ENCODE measurements around the gene PPP1R14B. TPM values are rescaled to one million over a fixed set of nuclear protein-coding genes. Genes with fewer than 3 reads are reported as not detected.
A peak's percentile ranks its signal among the peaks of the same experiment; 100 is the strongest.

The PPP1R14B gene
- polyA plus RNA-seq, 3 donors from 2014 or later = 16.6 to 34.9 (median 33.3) TPM

DNA sequence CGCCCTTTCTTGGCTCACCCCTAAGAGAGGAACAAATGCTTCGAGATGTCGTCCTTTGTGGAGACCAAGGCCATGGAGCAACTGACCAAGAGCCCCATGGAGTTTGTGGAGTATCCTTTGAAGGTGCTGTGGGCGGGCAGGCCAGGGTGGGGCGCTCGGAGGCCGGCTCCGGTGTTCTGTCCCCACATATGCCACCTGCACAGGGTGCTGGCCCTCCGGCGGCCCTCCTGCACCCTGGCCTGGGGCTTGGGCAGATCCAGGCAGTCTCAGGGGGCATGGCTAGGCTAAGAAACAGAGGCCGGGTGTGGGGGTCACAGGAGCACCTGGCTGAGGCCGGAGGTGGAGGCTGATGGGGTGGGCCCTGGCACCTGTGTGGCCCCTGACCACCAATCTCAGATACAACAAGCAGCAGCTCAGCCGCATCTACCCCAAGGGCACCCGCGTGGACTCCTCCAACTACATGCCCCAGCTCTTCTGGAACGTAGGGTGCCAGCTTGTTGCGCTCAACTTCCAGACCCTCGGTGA lies 14.9 kb upstream of the PPP1R14B start:
- DNase-seq = no peak
- H3K4me3 Mint-ChIP-seq = no peak overlapping the region
- H3K36me3 Mint-ChIP-seq = peaks cover 0 to 9% (median 4%) of the 10 kb centered on the region in 3 donors
- peaks cover 0 to 5% (median 5%) of the 10 kb centered on the region in 3 donors for H3K27me3 Mint-ChIP-seq (ENCODE audit: low read depth in 3 of 3)
- no peak overlapping the region for H3K27ac Mint-ChIP-seq
- peaks cover 0 to 4% of the 10 kb centered on the region in 2 donors for H3K4me1 Mint-ChIP-seq
- no peaks in the 10 kb centered on the region for H3K9me3 Mint-ChIP-seq

- H3K9me3 Mint-ChIP-seq = no peaks in the 10 kb centered on the region
- no peak overlapping the region for H3K4me3 Mint-ChIP-seq
- peaks cover 0 to 4% of the 10 kb centered on the region in 2 donors for H3K4me1 Mint-ChIP-seq
- DNase-seq = no peak
- peaks cover 0 to 9% (median 4%) of the 10 kb centered on the region in 3 donors for H3K36me3 Mint-ChIP-seq
- H3K27me3 Mint-ChIP-seq (ENCODE audit: low read depth in 3 of 3) = peaks cover 0 to 5% (median 4%) of the 10 kb centered on the region in 3 donors
- H3K27ac Mint-ChIP-seq = peak overlapping the region in 2 of 6 donors; percentile 24 to 29
Observed at GRCh38 chr11:64260147-64260708, 13.5 kb upstream of the PPP1R14B start.

- H3K9me3 Mint-ChIP-seq = no peaks in the 10 kb centered on the region
- peaks cover 0 to 5% (median 4%) of the 10 kb centered on the region in 3 donors for H3K27me3 Mint-ChIP-seq (ENCODE audit: low read depth in 3 of 3)
- DNase-seq = no peak
- H3K4me1 Mint-ChIP-seq = peaks cover 0 to 4% of the 10 kb centered on the region in 2 donors
- no peak overlapping the region for H3K27ac Mint-ChIP-seq
- peaks cover 0 to 9% (median 4%) of the 10 kb centered on the region in 3 donors for H3K36me3 Mint-ChIP-seq
- no peak overlapping the region for H3K4me3 Mint-ChIP-seq
Observed at GRCh38 chr11:64259533-64260067, 12.9 kb upstream of the PPP1R14B start.

DNA sequence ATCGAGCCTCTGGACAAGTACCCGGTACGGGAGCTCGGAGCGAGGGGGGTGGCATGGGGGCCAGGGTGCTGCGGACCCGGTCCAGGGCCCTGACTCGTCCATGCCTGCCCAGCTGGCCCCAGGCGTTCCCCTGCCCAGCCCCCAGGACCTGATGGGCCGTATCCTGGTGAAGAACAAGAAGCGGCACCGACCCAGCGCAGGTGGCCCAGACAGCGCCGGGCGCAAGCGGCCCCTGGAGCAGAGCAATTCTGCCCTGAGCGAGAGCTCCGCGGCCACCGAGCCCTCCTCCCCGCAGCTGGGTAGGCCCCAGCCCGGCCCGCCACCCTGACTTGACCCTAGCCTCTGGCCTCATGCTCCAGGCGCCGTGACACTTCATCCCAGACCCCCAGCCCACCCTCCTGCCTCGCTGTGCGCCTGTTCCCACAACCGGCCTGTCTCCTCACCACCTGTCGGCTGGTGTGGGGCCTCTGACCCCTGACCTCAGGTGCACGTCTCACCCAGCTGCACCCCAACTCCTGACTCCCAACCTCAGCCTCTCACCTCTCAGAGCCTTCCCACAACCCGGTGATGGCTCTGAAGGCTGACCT lies 12.3 kb upstream of the PPP1R14B start:
- Mint-ChIP-seq H3K9me3 (no peaks in the 10 kb centered on the region), H3K27ac (no peak overlapping the region), H3K4me1 (peaks cover 0 to 4% of the 10 kb centered on the region in 2 donors), H3K36me3 (peaks cover 0 to 9% (median 4%) of the 10 kb centered on the region in 3 donors), H3K4me3 (no peak overlapping the region), H3K27me3 (ENCODE audit: low read depth in 3 of 3) (peaks cover 0 to 5% (median 4%) of the 10 kb centered on the region in 3 donors)
- DNase-seq = no peak

- Mint-ChIP-seq H3K4me1 (peaks cover 0 to 8% of the 10 kb centered on the region in 2 donors), H3K36me3 (peaks cover 0 to 9% (median 4%) of the 10 kb centered on the region in 3 donors), H3K27me3 (ENCODE audit: low read depth in 3 of 3) (peaks cover 0 to 5% (median 4%) of the 10 kb centered on the region in 3 donors), H3K9me3 (no peaks in the 10 kb centered on the region), H3K27ac (no peak overlapping the region), H3K4me3 (no peak overlapping the region)
- DNase-seq = no peak
Observed at GRCh38 chr11:64258356-64258755, 11.6 kb upstream of the PPP1R14B start.

DNA sequence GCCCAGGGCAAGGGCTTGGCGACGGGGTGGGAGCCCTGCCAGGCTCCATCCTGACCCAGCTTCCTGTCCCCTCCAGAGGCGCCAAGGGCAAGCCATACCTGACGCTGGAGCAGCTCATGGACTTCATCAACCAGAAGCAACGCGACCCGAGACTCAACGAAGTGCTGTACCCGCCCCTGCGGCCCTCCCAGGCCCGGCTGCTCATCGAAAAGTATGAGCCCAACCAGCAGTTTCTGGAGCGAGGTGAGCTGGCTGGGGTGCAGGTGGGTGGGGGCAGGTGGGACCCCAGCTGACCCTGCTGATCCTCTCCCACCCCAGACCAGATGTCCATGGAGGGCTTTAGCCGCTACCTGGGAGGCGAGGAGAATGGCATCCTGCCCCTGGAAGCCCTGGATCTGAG lies 9.6 kb upstream of the PPP1R14B start:
- Mint-ChIP-seq H3K4me3 (no peak overlapping the region), H3K36me3 (peaks cover 0 to 5% (median 4%) of the 10 kb centered on the region in 3 donors), H3K27me3 (ENCODE audit: low read depth in 3 of 3) (peaks cover 2 to 11% (median 6%) of the 10 kb centered on the region in 3 donors)

GRCh38 chr11:64255135-64256128 lies 8.7 kb upstream of the PPP1R14B start:
- Mint-ChIP-seq H3K27ac (peak overlapping the region in 1 of 6 donors; percentile 30), H3K9me3 (no peaks in the 10 kb centered on the region), H3K36me3 (peaks cover 0 to 5% (median 4%) of the 10 kb centered on the region in 3 donors), H3K4me3 (no peak overlapping the region), H3K27me3 (ENCODE audit: low read depth in 3 of 3) (peaks cover 2 to 13% (median 6%) of the 10 kb centered on the region in 3 donors), H3K4me1 (peaks cover 8 to 20% of the 10 kb centered on the region in 2 donors)
- no peak for DNase-seq

More for the DNA sequence above, 9.6 kb upstream of the PPP1R14B start:
- H3K4me1 Mint-ChIP-seq = peaks cover 8 to 16% of the 10 kb centered on the region in 2 donors
- no peak overlapping the region for H3K27ac Mint-ChIP-seq
- DNase-seq = no peak
- no peaks in the 10 kb centered on the region for H3K9me3 Mint-ChIP-seq

- Mint-ChIP-seq H3K27ac (no peak overlapping the region), H3K36me3 (peaks cover 0 to 1% (median under 1%) of the 10 kb centered on the region in 3 donors)
- DNase-seq = no peak
Observed at GRCh38 chr11:64254326-64254725, 7.6 kb upstream of the PPP1R14B start.

DNA sequence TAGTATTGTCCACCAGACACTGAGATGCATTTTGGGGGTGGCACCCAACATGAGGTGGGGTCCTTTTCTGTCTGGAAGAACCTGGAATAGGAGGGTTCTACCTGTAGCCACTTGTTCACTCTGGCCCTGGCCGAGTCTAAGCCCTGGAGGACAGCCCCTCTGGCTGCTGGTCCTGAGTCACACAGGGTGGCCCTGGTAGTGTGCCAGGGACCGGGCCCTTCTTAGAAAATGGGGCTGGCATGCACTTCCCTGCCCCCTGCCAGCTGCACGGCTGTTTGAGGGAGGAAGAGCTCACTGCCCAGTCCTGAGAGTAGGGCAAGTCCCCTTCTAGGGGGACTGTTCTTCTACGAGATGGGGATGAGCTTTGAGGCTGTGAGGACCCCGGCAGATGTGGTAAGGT lies 6.7 kb upstream of the PPP1R14B start:
- Mint-ChIP-seq H3K27ac (peak overlapping the region in 2 of 6 donors; percentile 13 to 40), H3K27me3 (ENCODE audit: low read depth in 3 of 3) (peaks cover 2 to 10% (median 3%) of the 10 kb centered on the region in 3 donors), H3K4me1 (peaks cover 8 to 16% of the 10 kb centered on the region in 2 donors), H3K36me3 (no peaks in the 10 kb centered on the region), H3K9me3 (no peaks in the 10 kb centered on the region), H3K4me3 (peak overlapping the region in 3 of 5 donors; percentile 13 to 49 (median 35))
- DNase-seq = no peak

More at GRCh38 chr11:64254326-64254725, 7.6 kb upstream of the PPP1R14B start:
- Mint-ChIP-seq H3K27me3 (ENCODE audit: low read depth in 3 of 3) (peaks cover 2 to 11% (median 3%) of the 10 kb centered on the region in 3 donors), H3K9me3 (no peaks in the 10 kb centered on the region), H3K4me3 (no peak overlapping the region), H3K4me1 (peaks cover 8 to 17% of the 10 kb centered on the region in 2 donors)

GRCh38 chr11:64253043-64253442 lies 6.3 kb upstream of the PPP1R14B start:
- H3K9me3 Mint-ChIP-seq = no peaks in the 10 kb centered on the region
- DNase-seq = no peak
- peaks cover 10 to 18% of the 10 kb centered on the region in 2 donors for H3K4me1 Mint-ChIP-seq
- H3K4me3 Mint-ChIP-seq = peak overlapping the region in 3 of 5 donors; percentile 13 to 49 (median 35)
- no peaks in the 10 kb centered on the region for H3K36me3 Mint-ChIP-seq
- H3K27me3 Mint-ChIP-seq (ENCODE audit: low read depth in 3 of 3) = peaks cover 2 to 10% (median 3%) of the 10 kb centered on the region in 3 donors
- H3K27ac Mint-ChIP-seq = peak overlapping the region in 1 of 6 donors; percentile 13

GRCh38 chr11:64252003-64252872 lies 5.5 kb upstream of the PPP1R14B start:
- Mint-ChIP-seq H3K9me3 (no peaks in the 10 kb centered on the region), H3K27ac (peak overlapping the region in 3 of 6 donors; percentile 62 to 77 (median 64)), H3K4me1 (peaks cover 15 to 22% of the 10 kb centered on the region in 2 donors), H3K4me3 (peak overlapping the region; percentile 79 to 86 (median 85)), H3K36me3 (no peaks in the 10 kb centered on the region), H3K27me3 (ENCODE audit: low read depth in 3 of 3) (peaks cover 2 to 10% (median 3%) of the 10 kb centered on the region in 3 donors)
- DNase-seq = no peak

- Mint-ChIP-seq H3K9me3 (no peaks in the 10 kb centered on the region), H3K36me3 (no peaks in the 10 kb centered on the region), H3K4me1 (peaks cover 15 to 25% of the 10 kb centered on the region in 2 donors), H3K4me3 (peak overlapping the region; percentile 79 to 86 (median 85)), H3K27ac (peak overlapping the region in 3 of 6 donors; percentile 62 to 77 (median 64)), H3K27me3 (ENCODE audit: low read depth in 3 of 3) (peaks cover 2 to 10% (median 4%) of the 10 kb centered on the region in 3 donors)
- DNase-seq = no peak
Observed at GRCh38 chr11:64251753-64252002, 4.9 kb upstream of the PPP1R14B start.
